Right lung (tissue), 5 donors: ENCODE measurements around the gene CHST12. TPM values are rescaled to one million over a fixed set of nuclear protein-coding genes. Genes with fewer than 3 reads are reported as not detected.

Experiments
- DNase-seq, 2 donors: peaks; one replicate each; pipeline ENCODE4 v3.0.0-alpha.2; 2013
- polyA plus RNA-seq, 5 donors: library from polyadenylated mRNA; unstranded; fragments of 120-200 nt; gene quantifications; one replicate each; pipeline versions ENCODE4 v1.2.1 to v1.2.3, GENCODE V29; 2013; ENCODE audit warnings: inconsistent platforms in 1 of 5, low replicate concordance in 1 of 5; ENCODE audit not compliant: insufficient read length in 5 of 5, insufficient read depth in 1 of 5

The CHST12 gene
- polyA plus RNA-seq, 5 donors, result 9.9 to 22.2 (median 13.7) TPM

DNA sequence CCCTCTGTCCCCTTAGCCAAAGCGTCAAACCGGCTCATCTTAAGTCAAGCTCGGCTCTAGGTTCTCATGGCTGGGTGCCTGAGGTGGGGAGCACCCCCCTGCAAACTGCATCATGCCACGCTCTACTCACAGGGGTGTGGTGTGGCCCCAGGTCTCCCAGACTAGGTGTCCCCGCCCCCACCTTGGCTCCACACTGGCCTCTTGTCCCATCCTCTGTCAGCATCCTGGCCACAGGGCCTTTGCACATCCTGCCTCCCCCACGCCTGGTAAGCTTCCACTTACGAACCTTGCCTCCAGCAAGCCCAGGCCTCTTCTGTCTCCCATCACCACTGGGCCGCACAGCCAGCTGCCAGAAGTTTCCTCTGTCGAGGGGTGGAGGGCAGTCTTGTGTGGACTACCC, 93.0 kb downstream of the CHST12 start:
- no peak for DNase-seq

DNA sequence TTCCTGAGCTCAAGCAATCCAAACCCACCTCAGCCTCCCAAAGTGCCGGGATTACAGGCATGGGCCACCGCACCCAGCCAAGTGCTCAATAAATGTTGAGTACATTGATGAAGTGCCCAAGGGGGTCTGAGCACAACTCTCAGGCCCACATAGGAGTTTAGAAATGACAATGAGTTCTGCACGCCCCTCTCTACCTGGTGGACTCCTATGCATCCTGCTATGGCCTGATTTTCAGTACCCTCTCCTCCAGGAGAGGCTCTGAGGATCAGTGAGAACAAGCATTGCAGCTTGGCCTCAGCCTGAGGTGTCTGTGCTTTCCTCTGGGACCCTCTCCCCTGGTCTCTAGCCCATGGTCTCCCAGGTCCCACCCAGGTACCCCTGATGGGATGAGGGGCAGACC, 93.7 kb downstream of the CHST12 start:
- no peak for DNase-seq

DNA sequence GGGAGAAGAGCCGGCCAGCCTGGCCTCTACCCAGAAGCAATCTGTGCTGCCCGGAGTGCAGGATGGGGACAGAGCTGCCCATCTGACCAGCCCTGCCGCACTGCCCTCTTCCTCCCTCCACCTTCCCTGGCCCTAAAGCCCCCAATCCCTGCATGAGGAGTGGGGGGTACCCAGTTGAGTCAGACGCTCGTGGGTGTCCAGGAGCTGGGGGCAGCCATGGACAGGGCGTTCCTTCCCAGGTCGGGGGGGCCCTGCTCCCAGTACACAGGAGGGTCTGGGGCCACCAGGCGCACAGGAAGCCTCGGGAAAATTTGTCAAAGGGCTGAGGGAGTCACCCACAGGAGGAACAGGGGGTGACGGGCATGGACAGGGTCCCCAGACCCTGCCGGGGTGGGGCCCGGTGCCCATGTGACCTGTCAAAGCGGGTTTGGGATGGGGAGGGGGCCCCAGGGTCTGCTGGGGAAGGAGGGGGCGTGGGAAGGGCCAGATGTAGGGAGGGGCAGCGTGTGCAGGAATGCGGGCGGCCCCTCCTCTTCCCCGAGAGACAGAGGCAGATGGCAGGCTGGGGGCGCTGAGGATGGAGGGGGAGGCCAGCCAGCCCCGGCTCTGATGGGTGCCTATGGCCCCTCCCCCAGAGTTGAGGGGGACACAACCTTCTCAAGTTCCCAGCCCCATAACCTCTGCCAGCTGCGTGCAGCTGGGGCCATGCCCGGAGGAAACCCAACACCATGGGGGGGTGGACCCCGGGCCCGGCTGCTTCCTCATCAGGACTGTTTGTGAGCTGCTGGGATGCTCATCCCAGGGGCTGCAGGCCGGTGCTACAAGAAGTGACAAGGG, 94.3 kb downstream of the CHST12 start:
- peak; percentile 70 to 73 for DNase-seq

Other genes with a start within 250 kb of the CHST12 start
- 10 to 100 TPM; 15.5 to 26.8 (median 23.1) TPM for gene MAD1L1, start 170.7 kb upstream of the CHST12 start, polyA plus RNA-seq
- 10 to 100 TPM; 24.4 to 33.4 (median 31.0) TPM for gene MRM2, start 161.4 kb upstream of the CHST12 start, polyA plus RNA-seq
- 10 to 100 TPM; 17.9 to 27.1 (median 19.5) TPM for gene NUDT1, start 161.4 kb upstream of the CHST12 start, polyA plus RNA-seq
- gene SNX8, start 89.2 kb upstream of the CHST12 start, polyA plus RNA-seq, result 10 to 100 TPM; 22.2 to 33.7 (median 24.6) TPM
- gene EIF3B, start 48.8 kb upstream of the CHST12 start, polyA plus RNA-seq, result 100 to 1,000 TPM; 132 to 155 (median 144) TPM
- under 1 TPM in 1 of 5 donors, not detected in 4; 0.37 TPM for gene GRIFIN, start 72.8 kb downstream of the CHST12 start, polyA plus RNA-seq
- gene LFNG, start 116.2 kb downstream of the CHST12 start, polyA plus RNA-seq, result 10 to 100 TPM in 1 of 5 donors, 1 to 10 TPM in 4; 6.2 to 13.6 (median 9.3) TPM
- 10 to 100 TPM; 22.8 to 44.9 (median 29.2) TPM for gene BRAT1, start 151.9 kb downstream of the CHST12 start, polyA plus RNA-seq
- 10 to 100 TPM; 16.8 to 21.0 (median 17.0) TPM for gene IQCE, start 155.4 kb downstream of the CHST12 start, polyA plus RNA-seq
- gene TTYH3, start 228.4 kb downstream of the CHST12 start, polyA plus RNA-seq, result 100 to 1,000 TPM in 3 of 5 donors, 10 to 100 TPM in 2; 76.5 to 169 (median 109) TPM